Limb (tissue), 2 donors: Measurements from ENCODE around the gene ANKRD39.
"Not testable (repeated sequence)": the region's sequence is repeated elsewhere in the genome, so short reads cannot be mapped to it uniquely, and the experiment has no call there.

ENCODE experiments used
- DNase-seq, 2 donors: peaks; one replicate each; pipeline ENCODE4 v3.0.0-alpha.2; 2016; ENCODE audit errors: extremely low spot score in 2 of 2

ANKRD39 gene

GRCh38 chr2:96809951-96810782 lies 47.6 kb downstream of the ANKRD39 start:
- DNase-seq = no peak

- no peak for DNase-seq
These were observed 48.5 kb downstream of the ANKRD39 start for GRCh38 chr2:96809216-96809882.

- DNase-seq = no peak
These were observed 49.5 kb downstream of the ANKRD39 start for GRCh38 chr2:96808176-96808837.

GRCh38 chr2:96807127-96807471 lies 50.7 kb downstream of the ANKRD39 start:
- DNase-seq = no peak

- no peak for DNase-seq
These were observed 51.2 kb downstream of the ANKRD39 start for GRCh38 chr2:96806468-96807126.

GRCh38 chr2:96805946-96806345 lies 51.9 kb downstream of the ANKRD39 start:
- not testable (repeated sequence) for DNase-seq

GRCh38 chr2:96804986-96805385 lies 52.8 kb downstream of the ANKRD39 start:
- DNase-seq = no peak

- no peak for DNase-seq
These were observed 55.1 kb downstream of the ANKRD39 start for GRCh38 chr2:96802721-96803120.

- DNase-seq = no peak
These were observed 55.8 kb downstream of the ANKRD39 start for GRCh38 chr2:96801786-96802595.

- peak; percentile 32 to 82 for DNase-seq
These were observed 56.6 kb downstream of the ANKRD39 start for GRCh38 chr2:96801005-96801785.

- DNase-seq = no peak
These were observed 57.5 kb downstream of the ANKRD39 start for GRCh38 chr2:96800061-96801004.

- DNase-seq = no peak
These were observed 58.2 kb downstream of the ANKRD39 start for GRCh38 chr2:96799623-96799935.

- no peak for DNase-seq
These were observed 58.8 kb downstream of the ANKRD39 start for GRCh38 chr2:96798733-96799622.
